HCT116 (cell line): ENCODE results near the gene FEV. TPM values are rescaled to one million over a fixed set of nuclear protein-coding genes. Genes with fewer than 3 reads are reported as not detected.
"Not testable (repeated sequence)": the region's sequence is repeated elsewhere in the genome, so short reads cannot be mapped to it uniquely, and the experiment has no call there.

Experiments
- ATAC-seq: fragments of 200-7000 bp; cut with Tn5 transposase; 2 replicates; pipeline ENCODE4 v1.9.1; 2020; ENCODE audit warnings: mild to moderate bottlenecking, moderate library complexity
- BruUV-seq: library from RNA; stranded (reverse); fragments of 400-500 nt; replicated peaks from 2 replicates; lab custom pipeline; 2021; lab: Mats Ljungman, UMichigan
- CTCF ChIA-PET: fragments of 300-600 bp; sonication (Branson Sonifier 250); formaldehyde crosslinking; loops from one replicate; lab custom pipeline; 2021; ENCODE audit warnings: antibody characterized with exemption; lab: Charles Lee
- POLR2A ChIA-PET: fragments of 300-600, 350-600 bp; sonication (Branson Sonifier 250); formaldehyde crosslinking; loops from one replicate; lab custom pipeline; 2021; ENCODE audit warnings: antibody characterized with exemption; lab: Charles Lee
- RAD21 ChIA-PET, 2 experiments: fragments of 300-600 bp; sonication (Branson Sonifier 250); formaldehyde crosslinking; loops; one replicate each; lab custom pipeline; 2023; ENCODE audit warnings: low total read pairs in 2 of 2; ENCODE audit not compliant: uncharacterized antibody in 2 of 2, unreplicated experiment in 2 of 2, low non-redundant PET in 1 of 2; lab: Charles Lee
- DNase-seq: peaks from one replicate; pipeline ENCODE4 v3.0.0-alpha.2; 2010; ENCODE audit warnings: low read depth, low spot score
- H2AFZ ChIP-seq: fragments of 200-600 bp; shearing (Covaris generic), sonication (generic); 2 replicates; pipeline ENCODE4 v1.6.1; 2017; ENCODE audit warnings: low read depth, mixed run types, mixed read lengths, antibody characterized with exemption, low read length; ENCODE audit not compliant: poor library complexity, severe bottlenecking
- H3K27ac ChIP-seq: 2 replicates; pipeline ENCODE4 v1.5.1; 2012; ENCODE audit warnings: low read depth, low read length
- H3K27me3 ChIP-seq: fragments of 200-600 bp; sonication (generic); 2 replicates; pipeline ENCODE4 v1.6.1; 2016; ENCODE audit warnings: mixed run types, low read length, mixed read lengths; ENCODE audit not compliant: insufficient read depth
- H3K36me3 ChIP-seq, 2 experiments: fragments of 200-500 bp in 1 of 2; fragments of 200-600 bp in 1 of 2; sonication (Bioruptor generic) in 1 of 2; sonication (generic) in 1 of 2; 2 replicates each; pipeline versions ENCODE4 v1.5.1 to v1.6.1; 2014 to 2016; ENCODE audit warnings: low read length in 2 of 2, inconsistent platforms in 1 of 2, mixed read lengths in 1 of 2, mixed run types in 1 of 2; ENCODE audit not compliant: insufficient read depth in 2 of 2, control insufficient read depth in 1 of 2
- H3K4me1 ChIP-seq, 2 experiments: fragments of 200-600 bp in 1 of 2; sonication (generic) in 1 of 2; 2 replicates each; pipeline versions ENCODE4 v1.5.1 to v1.6.1; 2012 to 2017; ENCODE audit warnings: low read length in 2 of 2, inconsistent platforms in 1 of 2, mild to moderate bottlenecking in 1 of 2, mixed read lengths in 1 of 2, mixed run types in 1 of 2, moderate library complexity in 1 of 2; ENCODE audit not compliant: insufficient read depth in 2 of 2, control insufficient read depth in 1 of 2
- H3K4me2 ChIP-seq: fragments of 200-600 bp; sonication (generic); 2 replicates; pipeline ENCODE4 v1.6.1; 2017; ENCODE audit warnings: mixed run types, low read length, mixed read lengths
- H3K4me3 ChIP-seq, 2 experiments: fragments of 200-600 bp in 1 of 2; sonication (generic) in 1 of 2; replicated peaks in 1 of 2; 2 replicates each; pipeline ENCODE4 v1.5.1; 2011 to 2016; ENCODE audit warnings: low read length in 2 of 2, control low read depth in 1 of 2, low read depth in 1 of 2, mild to moderate bottlenecking in 1 of 2, mixed read lengths in 1 of 2, mixed run types in 1 of 2
- H3K79me2 ChIP-seq: fragments of 200-600 bp; sonication (generic); 2 replicates; pipeline ENCODE4 v1.6.1; 2017; ENCODE audit warnings: mild to moderate bottlenecking, mixed run types, low read length, moderate library complexity, mixed read lengths; ENCODE audit not compliant: insufficient read depth
- H3K9ac ChIP-seq: fragments of 200-600 bp; sonication (generic); 2 replicates; pipeline ENCODE4 v1.6.1; 2016; ENCODE audit warnings: low read length, mixed read lengths
- H3K9me2 ChIP-seq: fragments of 200-600 bp; sonication (generic), shearing (Covaris generic); 2 replicates; pipeline ENCODE4 v1.6.1; 2017; ENCODE audit warnings: mixed run types, mild to moderate bottlenecking, moderate library complexity; ENCODE audit not compliant: insufficient read depth
- H3K9me3 ChIP-seq, 2 experiments: fragments of 200-500 bp in 1 of 2; fragments of 200-600 bp in 1 of 2; sonication (Bioruptor generic) in 1 of 2; sonication (generic) in 1 of 2; 2 replicates each; pipeline ENCODE4 v1.6.1; 2014 to 2017; ENCODE audit warnings: low read length in 2 of 2, mixed read lengths in 2 of 2, inconsistent platforms in 1 of 2, low read depth in 1 of 2, mild to moderate bottlenecking in 1 of 2, mixed run types in 1 of 2, moderate library complexity in 1 of 2; ENCODE audit not compliant: control insufficient read depth in 1 of 2, insufficient read depth in 1 of 2
- H4K20me1 ChIP-seq: fragments of 200-600 bp; sonication (generic), shearing (Covaris generic); 2 replicates; pipeline ENCODE4 v1.6.1; 2017; ENCODE audit warnings: mixed run types, mild to moderate bottlenecking, moderate library complexity; ENCODE audit not compliant: insufficient read depth
- EGR1 ChIP-seq: IDR thresholded peaks from 2 replicates; pipeline ENCODE4 v1.6.1; 2012; ENCODE audit warnings: low read depth
- ELF1 ChIP-seq: IDR thresholded peaks from 2 replicates; pipeline ENCODE4 v1.6.1; 2012; ENCODE audit warnings: low read depth, borderline replicate concordance
- EZH2 ChIP-seq: fragments of 200-600 bp; sonication (generic); IDR thresholded peaks from 2 replicates; pipeline ENCODE4 v1.6.1; 2017; ENCODE audit warnings: antibody characterized with exemption, mixed run types
- POLR2A ChIP-seq: IDR thresholded peaks from 2 replicates; pipeline ENCODE4 v1.7.0; 2011; ENCODE audit warnings: borderline replicate concordance; ENCODE audit not compliant: insufficient read depth, insufficient read length; ENCODE audit errors: extremely low read depth
- POLR2AphosphoS5 ChIP-seq: IDR thresholded peaks from 2 replicates; pipeline ENCODE4 v1.6.1; 2011; ENCODE audit warnings: mild to moderate bottlenecking, low read depth, low read length, moderate library complexity
- REST ChIP-seq: IDR thresholded peaks from 2 replicates; pipeline ENCODE4 v1.6.1; 2012; ENCODE audit warnings: low read depth
- YY1 ChIP-seq: IDR thresholded peaks from 2 replicates; pipeline ENCODE4 v1.6.1; 2011; ENCODE audit warnings: low read length, low read depth, moderate library complexity, mild to moderate bottlenecking; ENCODE audit not compliant: insufficient replicate concordance; ENCODE audit errors: extremely low read depth
- intact Hi-C: fragments of 100-400 bp; cut with micrococcal nuclease; formaldehyde crosslinking; loops from 2 replicates; pipeline ENCODE4 v1.10.0; 2022
- total RNA-seq: library from RNA; stranded (reverse); gene quantifications from one replicate; pipeline ENCODE4 v1.2.1, GENCODE V29; 2021; ENCODE audit not compliant: unreplicated experiment
- TF ChIP-seq, protein P1 (sequence below): IDR thresholded peaks from 2 replicates; pipeline ENCODE4 v1.6.1; 2012

Gene FEV
- total RNA-seq, 1 experiment from 2014 or later = not detected

GRCh38 chr2:218944759-218945404, 40.1 kb downstream of the FEV start:
- ChIA-PET CTCF (no interaction called here), RAD21 (no interaction called here), POLR2A (no interaction called here)
- intact Hi-C loops = no loop called here
- no peaks in the 10 kb centered on the region for H3K27me3 ChIP-seq
- DNase-seq = no peak
- H4K20me1 ChIP-seq = no peaks in the 10 kb centered on the region
- no peaks in the 10 kb centered on the region for H3K9me2 ChIP-seq
- no peaks in the 10 kb centered on the region for H3K9me3 ChIP-seq
- no peak overlapping the region for H3K27ac ChIP-seq
- no TSS peak for BruUV-seq
- H3K4me2 ChIP-seq = no peak overlapping the region
- H3K9ac ChIP-seq = no peak overlapping the region
- H3K4me1 ChIP-seq = no peaks in the 10 kb centered on the region
- no peak overlapping the region for H3K4me3 ChIP-seq
- H3K36me3 ChIP-seq = no peaks in the 10 kb centered on the region
- TF ChIP-seq YY1 (no peak), EGR1 (no peak), POLR2AphosphoS5 (no peak), POLR2A (no peak), ELF1 (no peak), EZH2 (no peak), REST (no peak)
- TF ChIP-seq, protein P1, sequence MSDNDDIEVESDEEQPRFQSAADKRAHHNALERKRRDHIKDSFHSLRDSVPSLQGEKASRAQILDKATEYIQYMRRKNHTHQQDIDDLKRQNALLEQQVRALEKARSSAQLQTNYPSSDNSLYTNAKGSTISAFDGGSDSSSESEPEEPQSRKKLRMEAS = no peak
- H3K79me2 ChIP-seq = no peaks in the 10 kb centered on the region
- ATAC-seq = no peak
- H2AFZ ChIP-seq = no peak overlapping the region

- H4K20me1 ChIP-seq, CTCF ChIA-PET, BruUV-seq, H3K27ac ChIP-seq, DNase-seq, H3K9me3 ChIP-seq, H3K27me3 ChIP-seq, POLR2A ChIA-PET, H3K4me1 ChIP-seq, H3K9me2 ChIP-seq, H3K4me2 ChIP-seq, intact Hi-C loops, RAD21 ChIA-PET, H3K4me3 ChIP-seq, H2AFZ ChIP-seq, H3K36me3 ChIP-seq, H3K79me2 ChIP-seq, H3K9ac ChIP-seq, ATAC-seq: not testable (repeated sequence)
These were observed 53.2 kb downstream of the FEV start for GRCh38 chr2:218931751-218932150.
